Kidney epithelial cell (primary cell): ENCODE results near the gene DPP9. TPM values are rescaled to one million over a fixed set of nuclear protein-coding genes. Genes with fewer than 3 reads are reported as not detected.

Source experiments
- DNase-seq: peaks from one replicate; pipeline ENCODE4 v3.0.0-alpha.2; 2010; ENCODE audit warnings: low read depth
- H3K27me3 ChIP-seq: 2 replicates; pipeline ENCODE4 v1.6.0; 2011; ENCODE audit warnings: low read length; ENCODE audit not compliant: control insufficient read depth, insufficient read depth
- H3K36me3 ChIP-seq: 2 replicates; pipeline ENCODE4 v1.5.1; 2011; ENCODE audit warnings: low read length; ENCODE audit not compliant: control insufficient read depth, insufficient read depth
- H3K4me3 ChIP-seq: 2 replicates; pipeline ENCODE4 v1.5.1; 2011; ENCODE audit warnings: low read depth, mild to moderate bottlenecking, control low read depth, low read length
- total RNA-seq: library from RNA; depleted of rRNA; stranded (reverse); fragments of >200 nt; gene quantifications from 2 replicates; pipeline ENCODE4 v1.2.3, GENCODE V29; 2015
- TF ChIP-seq, protein P1 (sequence below): IDR thresholded peaks from 2 replicates; pipeline ENCODE4 v1.5.1; 2011; ENCODE audit warnings: mild to moderate bottlenecking, moderate library complexity, low read length, control low read depth, inconsistent platforms; ENCODE audit not compliant: insufficient read depth, poor library complexity, severe bottlenecking

The DPP9 gene
- total RNA-seq, 1 donor from 2014 or later = 67.8 TPM

DNA sequence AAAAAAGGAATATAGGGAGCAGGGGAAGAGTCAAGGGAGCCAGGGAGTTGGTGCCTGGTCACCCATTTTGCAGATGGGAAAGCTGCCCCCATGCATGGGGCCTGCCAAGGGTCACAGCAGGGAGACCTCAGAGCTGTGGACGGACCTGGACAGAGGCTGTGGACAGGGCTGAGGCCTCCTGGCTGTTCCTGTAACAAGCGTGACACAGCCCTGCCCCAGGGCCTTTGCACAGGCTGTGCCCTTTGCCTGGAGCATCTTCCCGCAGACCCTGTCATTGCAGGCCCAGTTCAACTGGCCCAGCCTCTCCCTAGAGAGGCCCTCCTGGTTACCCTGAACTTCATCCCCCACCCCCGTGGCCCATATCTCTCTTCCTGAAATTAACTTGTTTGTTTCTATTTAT is 77.9 kb downstream of the DPP9 start:
- TF ChIP-seq, protein P1, sequence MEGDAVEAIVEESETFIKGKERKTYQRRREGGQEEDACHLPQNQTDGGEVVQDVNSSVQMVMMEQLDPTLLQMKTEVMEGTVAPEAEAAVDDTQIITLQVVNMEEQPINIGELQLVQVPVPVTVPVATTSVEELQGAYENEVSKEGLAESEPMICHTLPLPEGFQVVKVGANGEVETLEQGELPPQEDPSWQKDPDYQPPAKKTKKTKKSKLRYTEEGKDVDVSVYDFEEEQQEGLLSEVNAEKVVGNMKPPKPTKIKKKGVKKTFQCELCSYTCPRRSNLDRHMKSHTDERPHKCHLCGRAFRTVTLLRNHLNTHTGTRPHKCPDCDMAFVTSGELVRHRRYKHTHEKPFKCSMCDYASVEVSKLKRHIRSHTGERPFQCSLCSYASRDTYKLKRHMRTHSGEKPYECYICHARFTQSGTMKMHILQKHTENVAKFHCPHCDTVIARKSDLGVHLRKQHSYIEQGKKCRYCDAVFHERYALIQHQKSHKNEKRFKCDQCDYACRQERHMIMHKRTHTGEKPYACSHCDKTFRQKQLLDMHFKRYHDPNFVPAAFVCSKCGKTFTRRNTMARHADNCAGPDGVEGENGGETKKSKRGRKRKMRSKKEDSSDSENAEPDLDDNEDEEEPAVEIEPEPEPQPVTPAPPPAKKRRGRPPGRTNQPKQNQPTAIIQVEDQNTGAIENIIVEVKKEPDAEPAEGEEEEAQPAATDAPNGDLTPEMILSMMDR = no peak
- no peaks in the 10 kb centered on the region for H3K27me3 ChIP-seq
- H3K36me3 ChIP-seq = no peaks in the 10 kb centered on the region
- DNase-seq = no peak
- no peak overlapping the region for H3K4me3 ChIP-seq

DNA sequence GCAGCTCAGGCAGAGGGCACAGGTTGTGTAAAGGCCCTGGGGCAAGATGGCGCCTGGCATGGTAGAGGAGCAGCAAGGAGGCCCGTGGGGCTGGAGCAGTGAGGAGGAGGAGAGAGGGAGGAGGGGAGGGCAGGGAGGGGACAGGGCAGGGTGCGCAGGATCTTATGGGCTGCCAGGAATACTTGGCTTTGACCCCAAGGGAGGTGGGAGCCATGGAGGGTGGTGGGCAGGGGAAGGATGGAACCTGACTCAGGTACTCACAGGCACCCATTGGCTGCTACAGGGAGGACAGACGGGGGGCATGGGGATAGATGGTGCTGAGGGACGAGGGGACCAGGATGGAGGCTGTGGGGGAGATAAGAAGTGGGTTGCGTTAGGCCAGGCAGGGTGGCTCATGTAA is 81.0 kb downstream of the DPP9 start:
- DNase-seq = no peak
- H3K4me3 ChIP-seq = no peak overlapping the region
- no peaks in the 10 kb centered on the region for H3K27me3 ChIP-seq
- H3K36me3 ChIP-seq = no peaks in the 10 kb centered on the region
- TF ChIP-seq, protein P1 = no peak

DNA sequence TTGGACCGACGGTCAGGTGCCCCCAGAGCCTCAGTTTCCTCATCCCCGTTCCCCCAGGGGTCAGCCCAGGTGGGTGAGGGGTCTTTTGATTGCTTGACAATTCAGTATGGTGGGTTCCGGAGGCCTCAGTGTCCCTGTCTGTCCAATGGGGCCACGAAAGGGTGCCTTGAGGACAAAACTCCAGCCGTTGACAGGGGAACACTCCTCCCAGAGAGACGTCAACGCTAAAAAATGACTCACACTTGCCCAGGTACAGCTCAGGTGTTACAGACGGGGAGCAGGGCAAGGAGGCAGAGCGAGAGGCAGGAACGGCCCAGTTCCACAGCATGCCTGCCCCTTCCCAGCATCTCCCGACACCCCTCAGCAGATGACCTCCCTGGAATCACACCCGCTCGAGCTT is 82.5 kb downstream of the DPP9 start:
- H3K27me3 ChIP-seq = no peaks in the 10 kb centered on the region
- TF ChIP-seq, protein P1 = no peak
- no peaks in the 10 kb centered on the region for H3K36me3 ChIP-seq
- DNase-seq = no peak
- no peak overlapping the region for H3K4me3 ChIP-seq

DNA sequence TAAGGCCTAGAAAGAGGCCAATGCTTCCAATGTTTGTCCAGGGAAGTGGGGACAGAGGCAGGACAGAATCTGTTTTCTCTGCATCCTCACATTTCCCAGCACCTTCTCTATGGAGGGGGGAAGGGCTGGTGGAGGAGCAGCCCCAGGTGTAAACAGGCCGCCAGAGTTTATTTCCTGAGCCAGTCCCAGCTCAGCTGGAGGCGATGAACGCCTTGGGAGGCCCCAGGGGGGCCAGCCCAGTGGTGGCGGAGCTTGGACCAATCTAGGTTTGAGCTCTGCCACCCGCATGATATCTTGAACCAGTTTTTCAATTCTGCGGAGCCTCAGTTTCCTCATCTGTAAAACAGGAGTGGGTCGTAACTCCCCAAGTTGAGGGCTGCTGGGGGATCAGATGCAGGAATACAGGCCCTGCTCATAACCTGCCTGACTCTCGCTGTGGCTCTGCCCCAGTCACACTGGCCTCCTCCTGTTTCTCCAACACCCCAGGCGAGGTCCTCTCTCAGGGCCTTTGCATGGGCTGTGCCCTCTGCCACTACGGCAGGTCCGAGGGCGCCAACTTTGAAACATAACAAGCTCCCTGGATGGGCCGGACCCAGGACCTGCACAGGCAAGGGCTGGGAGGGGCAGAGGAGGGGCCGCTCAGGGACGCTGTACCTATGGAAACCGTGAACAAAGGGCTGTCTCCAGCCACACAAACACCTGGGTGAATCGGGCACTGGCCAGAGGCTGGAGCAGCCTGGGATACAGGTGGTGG is 83.2 kb downstream of the DPP9 start:
- TF ChIP-seq, protein P1 = no peak
- DNase-seq = no peak
- Histone ChIP-seq H3K36me3 (no peaks in the 10 kb centered on the region), H3K4me3 (peak overlapping the region; percentile 84), H3K27me3 (no peaks in the 10 kb centered on the region)

DNA sequence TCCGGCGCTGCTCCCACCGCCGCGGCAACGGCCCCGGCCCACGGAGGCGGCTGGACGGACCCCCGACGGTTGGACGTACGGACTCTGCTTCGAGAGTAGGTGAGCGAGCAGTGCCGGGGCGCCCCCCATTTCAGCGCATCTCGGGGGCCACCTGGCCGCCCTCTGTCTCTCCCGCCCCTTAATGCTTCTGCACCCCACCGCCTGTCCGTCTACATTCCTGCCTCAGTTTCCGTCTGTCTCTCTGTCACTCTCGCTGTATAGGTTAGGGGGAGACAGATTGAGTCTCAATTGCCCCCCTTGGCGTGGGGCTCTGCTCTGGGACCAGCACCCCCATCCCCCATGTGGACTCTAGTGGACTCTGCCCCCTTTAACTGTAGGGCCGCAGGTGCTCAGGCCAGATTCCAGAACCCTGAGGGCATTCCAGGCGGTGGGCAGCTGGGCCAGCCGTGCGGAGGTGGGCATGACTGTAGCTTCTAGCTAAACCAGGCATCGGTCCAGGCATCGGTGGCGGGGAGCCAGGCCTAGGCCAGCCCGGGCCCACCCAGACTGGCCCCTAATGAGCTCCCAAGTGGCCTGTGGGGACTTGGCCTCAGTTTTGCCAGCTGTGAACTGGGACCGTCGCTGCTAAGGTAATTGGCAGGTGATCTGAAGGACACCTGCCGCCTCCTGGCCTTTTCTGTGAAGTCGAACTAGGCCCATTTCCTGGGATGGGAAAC is 84.0 kb downstream of the DPP9 start:
- TF ChIP-seq, protein P1 = no peak
- no peaks in the 10 kb centered on the region for H3K27me3 ChIP-seq
- no peaks in the 10 kb centered on the region for H3K36me3 ChIP-seq
- peak overlapping the region; percentile 84 for H3K4me3 ChIP-seq
- no peak for DNase-seq
